ENCODE data around the gene SRRT.
"Not testable (repeated sequence)": the region's sequence is repeated elsewhere in the genome, so short reads cannot be mapped to it uniquely, and the experiment has no call there.

SRRT gene

DNA sequence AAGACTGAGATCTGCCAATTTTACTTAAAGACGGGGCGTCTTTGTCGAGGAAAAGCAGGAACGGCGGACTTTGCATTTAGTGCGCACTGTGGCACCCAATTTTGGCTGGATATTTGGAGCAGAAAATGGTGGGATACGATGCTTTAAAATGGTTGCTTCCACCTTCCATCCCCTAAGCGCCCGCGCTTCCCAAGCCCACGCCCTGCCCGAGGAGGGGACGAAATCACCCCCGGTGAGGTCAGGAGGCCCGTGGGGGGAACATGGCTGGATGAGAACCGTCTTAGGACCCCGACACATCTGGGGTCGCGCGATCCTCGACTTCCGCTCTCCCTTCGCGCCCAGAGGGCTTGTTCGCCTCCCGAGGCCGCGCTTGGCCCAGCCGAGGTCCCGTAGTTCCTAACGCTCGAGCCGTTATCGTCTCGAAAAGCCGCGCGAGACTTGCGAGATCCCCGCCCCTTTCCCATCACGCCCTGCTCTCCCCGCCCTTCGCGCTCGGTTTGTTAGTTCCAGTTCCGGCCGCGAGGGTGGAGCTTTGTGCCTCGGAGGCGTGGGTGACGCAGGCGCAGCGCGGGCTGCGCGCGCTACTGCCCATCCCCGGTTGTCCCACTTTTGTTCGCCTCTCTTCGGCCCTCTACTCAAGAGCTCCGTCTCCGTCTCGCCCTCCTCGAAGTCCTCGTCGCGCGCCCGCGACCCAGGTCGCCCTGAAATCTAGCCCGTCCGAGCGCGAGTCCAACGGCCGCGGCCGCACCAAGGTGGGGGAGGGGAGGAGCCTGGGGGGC, at the start of gene SRRT:
SRRT (plus strand) TSS at position 527 of the 779 bp plus-strand sequence. CDS start 488 bp downstream, outside the sequence.
- DNase-seq, result peak; percentile 98

DNA sequence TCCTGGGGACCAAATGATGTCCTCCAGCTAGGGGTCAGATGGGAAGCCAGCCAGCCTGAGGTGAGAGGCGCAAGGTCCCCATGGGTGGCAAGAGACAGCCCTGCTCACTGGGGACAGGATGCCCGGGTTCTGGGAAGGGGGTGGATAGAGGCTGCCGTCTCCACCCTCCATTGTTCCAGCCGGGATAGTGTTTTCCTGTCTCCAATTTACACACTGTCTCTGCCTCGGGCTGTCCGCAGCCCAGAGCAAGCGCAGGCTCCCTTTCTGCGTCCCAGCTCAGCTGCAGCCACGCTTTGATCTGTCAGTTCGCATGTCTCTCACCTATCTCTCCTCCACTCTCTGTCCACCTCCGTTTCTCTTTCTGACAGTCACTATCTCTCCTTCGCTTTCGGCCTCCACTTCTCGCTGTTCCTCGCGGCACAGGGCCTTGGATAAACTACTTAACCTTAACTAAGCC, 49.7 kb upstream of the SRRT start:
- no peak for DNase-seq

GRCh38 chr7:100825751-100826513, 49.0 kb upstream of the SRRT start:
- no peak for DNase-seq

GRCh38 chr7:100826514-100827329, 48.2 kb upstream of the SRRT start:
- no peak for DNase-seq

GRCh38 chr7:100827330-100828226, 47.3 kb upstream of the SRRT start, which contains the start of gene EPHB4:
Gene EPHB4 (minus strand): TSS chr7:100827523. CDS start chr7:100827030, 493 bp downstream.
- DNase-seq, result no peak

DNA sequence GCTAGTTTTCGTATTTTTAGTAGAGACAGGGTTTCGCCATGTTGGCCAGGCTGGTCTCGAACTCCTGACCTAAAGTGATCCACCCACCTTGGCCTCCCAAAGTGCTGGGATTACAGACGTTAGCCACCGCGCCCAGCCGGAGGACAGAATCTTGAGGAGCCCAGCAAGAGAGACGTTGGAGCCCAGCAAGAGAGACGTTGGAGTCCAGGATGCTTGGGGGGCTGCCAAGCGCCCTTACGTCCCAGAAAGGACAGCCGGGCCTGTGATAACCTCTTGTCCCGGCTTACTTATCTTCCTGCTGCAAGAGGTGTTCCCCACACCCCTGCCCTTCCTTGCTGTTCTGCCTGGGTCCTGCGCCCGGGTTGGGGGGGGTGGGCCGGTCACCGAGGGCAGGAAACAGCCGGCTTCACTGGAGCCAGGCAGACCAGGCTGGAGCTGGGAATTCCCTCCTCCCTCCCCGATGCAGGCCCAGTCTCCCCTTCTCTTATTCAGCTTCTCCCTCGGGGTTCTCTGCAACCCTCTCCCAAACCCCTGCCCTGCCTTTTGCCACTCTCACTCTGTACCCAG, 45.7 kb upstream of the SRRT start:
- DNase-seq, result no peak

DNA sequence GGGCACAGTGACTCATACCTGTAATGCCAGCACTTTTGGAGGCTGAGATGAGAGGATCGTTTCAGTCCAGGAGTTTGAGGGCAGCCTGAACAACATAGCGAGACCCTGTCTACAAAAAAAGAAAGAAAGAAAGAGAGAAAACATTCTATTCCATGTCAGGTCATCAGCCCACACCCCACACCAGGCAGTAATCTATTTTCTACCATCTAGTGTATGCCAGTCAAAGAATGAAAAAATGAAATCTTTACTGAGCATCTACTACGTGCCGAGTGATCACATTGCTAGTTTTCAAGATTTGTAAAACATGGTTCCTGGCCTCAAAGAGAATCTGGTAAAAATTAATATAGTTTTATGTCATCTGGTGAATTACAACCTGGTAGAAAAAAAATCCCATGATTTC, 44.5 kb upstream of the SRRT start:
- no peak for DNase-seq

DNA sequence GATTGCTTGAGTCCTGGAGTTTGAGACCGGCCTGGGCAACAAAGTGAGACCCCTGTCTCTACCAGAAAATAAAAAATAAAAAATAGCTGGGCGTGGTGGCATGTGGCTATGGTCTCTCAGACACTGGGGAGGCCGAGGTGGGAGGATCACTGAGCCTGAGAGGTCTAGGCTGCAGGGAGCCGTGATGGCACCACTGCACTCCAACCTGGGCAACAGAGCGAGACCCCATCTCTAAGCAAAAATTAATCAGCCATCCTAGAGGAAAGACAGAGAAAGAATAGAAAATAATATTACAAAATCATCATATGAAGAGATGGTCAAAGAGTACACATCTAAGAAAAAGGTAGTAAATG, 42.6 kb upstream of the SRRT start:
- no peak for DNase-seq

DNA sequence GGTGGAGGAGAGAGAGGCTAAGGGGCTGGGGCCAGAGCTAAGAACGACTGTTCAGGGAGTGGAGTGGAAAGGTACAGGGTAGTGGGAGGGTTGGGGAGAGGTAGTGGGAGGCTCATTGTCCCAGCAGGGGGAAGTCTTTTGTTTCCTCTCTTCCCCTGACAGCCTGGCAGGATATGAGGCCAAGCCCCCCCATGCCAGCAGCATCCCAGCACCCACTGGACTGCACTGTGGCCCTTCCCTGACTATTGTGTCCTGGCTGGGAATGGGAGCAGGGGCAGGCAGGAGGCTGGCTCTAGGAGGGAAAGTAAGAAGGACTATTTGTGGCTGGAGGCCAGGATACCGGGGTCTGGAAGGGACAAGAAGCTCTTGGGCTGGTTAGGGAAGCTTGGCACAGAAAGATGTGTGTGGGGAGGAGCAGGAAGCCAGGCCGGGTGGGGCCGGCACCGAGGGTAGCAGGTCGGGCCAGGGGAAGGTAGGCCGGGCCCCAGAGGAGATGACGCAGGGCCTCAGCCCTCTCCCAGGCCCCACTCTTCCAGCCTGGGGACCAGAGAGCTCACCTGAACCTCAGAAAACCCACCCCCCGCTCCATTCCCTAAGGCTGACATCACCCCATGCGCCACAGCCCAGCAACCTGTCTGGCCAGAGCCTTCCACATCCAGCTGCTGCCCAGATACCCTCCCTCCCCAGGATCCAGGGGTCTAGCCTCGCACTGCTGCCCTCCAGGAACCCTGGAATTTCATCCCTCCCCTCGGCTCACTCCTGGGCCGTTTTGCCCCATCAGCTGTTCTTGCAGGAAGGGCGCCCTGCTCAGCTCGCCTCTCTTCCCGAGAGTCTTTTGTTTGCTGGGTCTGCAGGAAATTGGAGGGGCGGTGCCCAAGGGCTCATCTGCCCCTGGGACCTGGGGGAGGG, 38.7 kb upstream of the SRRT start:
- DNase-seq, result no peak

DNA sequence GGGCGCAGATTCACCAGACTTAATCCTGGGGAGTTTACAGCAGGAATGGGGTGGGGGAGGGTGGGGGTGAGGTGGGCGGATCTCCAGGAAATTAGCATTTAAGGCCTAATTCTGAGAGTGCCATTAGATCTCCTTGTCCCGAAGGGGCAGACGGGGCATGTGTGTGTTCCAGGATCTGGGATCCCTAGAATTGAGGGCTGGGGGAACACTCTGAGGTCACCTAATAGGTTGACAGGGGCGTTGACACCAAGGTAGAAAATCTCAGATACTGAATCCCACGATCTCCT, 38.1 kb upstream of the SRRT start:
- DNase-seq, result no peak

- peak; percentile 82 for DNase-seq
Measured at GRCh38 chr7:100837099-100837836, 37.6 kb upstream of the SRRT start.

- DNase-seq, result no peak
Measured at GRCh38 chr7:100839361-100839760, 35.5 kb upstream of the SRRT start.

GRCh38 chr7:100840470-100841100, 34.3 kb upstream of the SRRT start:
- DNase-seq, result no peak

- no peak for DNase-seq
Measured at GRCh38 chr7:100847360-100847759, 27.5 kb upstream of the SRRT start.

DNA sequence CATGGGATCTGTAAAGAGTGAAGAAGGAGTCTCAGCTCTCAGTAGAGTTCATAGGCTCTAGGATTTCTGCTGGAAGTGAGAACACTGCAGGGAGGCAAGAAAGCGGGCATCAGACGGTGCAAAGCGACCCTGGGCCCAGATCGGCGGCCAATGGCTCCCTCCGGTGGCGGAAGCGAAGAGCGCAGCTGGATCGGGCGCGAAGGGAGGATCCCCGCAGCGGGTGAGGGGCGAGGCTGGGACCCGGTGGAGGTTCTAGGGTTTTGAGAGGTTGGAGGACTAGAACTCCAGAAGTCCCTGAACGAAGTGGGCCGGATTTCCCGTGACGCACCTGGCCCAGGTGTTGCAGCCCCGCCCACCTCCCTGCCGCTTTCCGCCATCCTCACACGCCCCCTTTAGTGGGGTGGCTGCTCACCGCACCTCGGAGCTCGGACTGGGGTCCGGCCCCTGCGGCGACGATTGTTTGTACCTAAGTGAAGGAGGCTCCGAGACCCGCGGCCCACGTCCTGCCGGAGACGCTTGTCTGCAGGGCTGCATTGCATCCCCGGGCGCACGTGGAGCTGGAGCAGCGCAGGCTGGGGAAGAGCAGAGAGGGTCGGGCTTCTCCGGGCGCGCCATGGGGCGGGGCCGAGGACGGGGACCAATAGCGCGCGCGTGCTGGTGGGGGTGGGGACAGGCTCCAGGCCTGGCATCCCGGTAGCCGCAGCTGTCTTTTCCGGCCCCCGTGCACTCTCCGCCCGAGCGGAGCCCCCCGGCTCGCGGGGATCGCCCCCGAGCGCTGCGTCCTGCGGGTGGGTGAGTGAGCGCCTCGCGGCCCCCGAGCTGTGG, 22.6 kb upstream of the SRRT start, which contains the start of gene SLC12A9:
SLC12A9 (plus strand) TSS at position 666 of the 825 bp plus-strand sequence. CDS start 1,485 bp downstream, outside the sequence.
- peak; percentile 88 for DNase-seq

DNA sequence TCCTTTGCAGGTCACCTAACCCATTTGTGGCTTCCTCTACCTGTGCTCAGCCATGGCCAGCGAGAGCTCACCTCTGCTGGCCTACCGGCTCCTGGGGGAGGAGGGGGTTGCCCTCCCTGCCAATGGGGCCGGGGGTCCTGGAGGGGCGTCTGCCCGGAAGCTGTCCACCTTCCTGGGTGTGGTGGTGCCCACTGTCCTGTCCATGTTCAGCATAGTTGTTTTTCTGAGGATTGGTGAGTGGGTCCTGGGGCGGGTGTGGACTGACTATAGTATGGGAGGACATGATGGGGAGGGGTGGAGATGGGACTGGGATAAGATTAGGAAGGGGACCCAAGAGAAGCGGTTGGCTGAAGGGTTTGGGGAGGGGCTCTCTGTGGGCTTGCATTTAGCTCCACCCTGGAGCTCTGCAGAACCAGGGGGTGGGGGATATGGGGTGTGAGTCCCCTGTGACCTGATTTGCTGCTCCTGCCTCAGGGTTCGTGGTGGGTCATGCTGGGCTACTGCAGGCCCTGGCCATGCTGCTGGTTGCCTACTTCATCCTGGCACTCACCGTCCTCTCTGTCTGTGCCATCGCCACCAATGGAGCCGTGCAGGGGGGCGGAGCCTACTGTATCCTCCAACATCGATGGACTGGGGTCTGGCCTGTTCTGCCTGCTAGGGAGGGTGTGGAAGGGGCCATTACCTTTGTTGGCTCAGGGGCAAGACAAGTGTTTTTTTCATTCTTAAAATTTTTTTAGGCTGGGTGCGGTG, 20.6 kb upstream of the SRRT start:
- no peak for DNase-seq

GRCh38 chr7:100854899-100855298, 20.0 kb upstream of the SRRT start:
- not testable (repeated sequence) for DNase-seq

GRCh38 chr7:100855515-100855914, 19.4 kb upstream of the SRRT start:
- DNase-seq, result no peak
